Hepatic stellate cell (primary cell): ENCODE measurements around the gene NANP.
"Not testable (repeated sequence)": the region's sequence is repeated elsewhere in the genome, so short reads cannot be mapped to it uniquely, and the experiment has no call there.

Experiments used
- DNase-seq: peaks from one replicate; pipeline ENCODE4 v3.0.0; 2011; ENCODE audit warnings: low spot score

The NANP gene

GRCh38 chr20:25623736-25624499 is at the start of gene NANP:
NANP (minus strand) TSS chr20:25624014; CDS start chr20:25623948, 66 bp downstream.
- DNase-seq = peak; percentile 98

GRCh38 chr20:25672659-25673235 is 48.9 kb upstream of the NANP start:
- DNase-seq = no peak

GRCh38 chr20:25669826-25670422 is 46.1 kb upstream of the NANP start:
- peak; percentile 21 for DNase-seq

- no peak for DNase-seq
These were observed 44.6 kb upstream of the NANP start for GRCh38 chr20:25668446-25668845.

GRCh38 chr20:25659999-25660398 is 36.2 kb upstream of the NANP start:
- DNase-seq = no peak

- no peak for DNase-seq
These were observed 30.7 kb upstream of the NANP start for GRCh38 chr20:25654487-25654886.

- not testable (repeated sequence) for DNase-seq
These were observed 29.1 kb upstream of the NANP start for GRCh38 chr20:25652866-25653265.

- no peak for DNase-seq
These were observed 21.0 kb upstream of the NANP start for GRCh38 chr20:25644814-25645213.

GRCh38 chr20:25643716-25644115 is 19.9 kb upstream of the NANP start:
- DNase-seq = no peak

- no peak for DNase-seq
These were observed 13.4 kb upstream of the NANP start for GRCh38 chr20:25637247-25637646.

GRCh38 chr20:25632940-25633790 is 9.4 kb upstream of the NANP start:
- DNase-seq = no peak

- not testable (repeated sequence) for DNase-seq
These were observed 6.8 kb upstream of the NANP start for GRCh38 chr20:25630615-25631014.

GRCh38 chr20:25629816-25630499 is 6.1 kb upstream of the NANP start:
- DNase-seq = no peak

- DNase-seq = no peak
These were observed 3.0 kb upstream of the NANP start for GRCh38 chr20:25626779-25627178.

GRCh38 chr20:25624500-25624939 is 706 bp upstream of the NANP start:
- no peak for DNase-seq

GRCh38 chr20:25623225-25623735 is 534 bp downstream of the NANP start:
- DNase-seq = peak; percentile 42

GRCh38 chr20:25622450-25623224 is 1.2 kb downstream of the NANP start:
- peak; percentile 8 for DNase-seq

- no peak for DNase-seq
These were observed 1.8 kb downstream of the NANP start for GRCh38 chr20:25622049-25622448.

GRCh38 chr20:25619514-25619913 is 4.3 kb downstream of the NANP start:
- DNase-seq = no peak

GRCh38 chr20:25608774-25609173 is 15.0 kb downstream of the NANP start:
- DNase-seq = no peak
